WERI-Rb-1 (cell line): ENCODE data around the gene WHRN.
A peak's percentile ranks its signal among the peaks of the same experiment; 100 is the strongest.

Experiments
- DNase-seq: peaks from one replicate; pipeline ENCODE4 v3.0.0-alpha.2; 2020
- H3K27ac ChIP-seq: fragments of 250-450 bp; sonication (Bioruptor Pico); 2 replicates; pipeline ENCODE4 v1.5.1; 2020; ENCODE audit warnings: mild to moderate bottlenecking, moderate library complexity
- H3K27me3 ChIP-seq: fragments of 250-450 bp; sonication (Bioruptor Pico); 2 replicates; pipeline ENCODE4 v1.5.1; 2021; ENCODE audit warnings: mild to moderate bottlenecking, low read depth, moderate library complexity; ENCODE audit not compliant: insufficient read depth, severe bottlenecking
- H3K36me3 ChIP-seq: fragments of 250-450 bp; sonication (Bioruptor Pico); 2 replicates; pipeline ENCODE4 v1.5.1; 2020; ENCODE audit warnings: mild to moderate bottlenecking, moderate library complexity
- H3K4me3 ChIP-seq: 2 replicates; pipeline ENCODE4 v1.5.1; 2011; ENCODE audit warnings: low read depth, mild to moderate bottlenecking, control low read depth, low read length
- H3K9me3 ChIP-seq: fragments of 250-450 bp; sonication (Bioruptor Pico); 2 replicates; pipeline ENCODE4 v1.5.1; 2021; ENCODE audit warnings: mild to moderate bottlenecking, moderate library complexity; ENCODE audit not compliant: severe bottlenecking
- CTCF ChIP-seq: IDR thresholded peaks from 2 replicates; pipeline ENCODE4 v1.5.1; 2011; ENCODE audit warnings: low read depth, mild to moderate bottlenecking, control low read depth, inconsistent platforms, low read length

Gene WHRN

GRCh38 chr9:114383521-114384231 lies 121.6 kb downstream of the WHRN start:
- no peak for DNase-seq
- no peak overlapping the region for H3K4me3 ChIP-seq
- peaks cover 73% of the 10 kb centered on the region for H3K36me3 ChIP-seq
- H3K27ac ChIP-seq: peak overlapping the region; percentile 93
- peaks cover 3% of the 10 kb centered on the region for H3K9me3 ChIP-seq
- no peak for TF ChIP-seq CTCF
- H3K27me3 ChIP-seq: no peaks in the 10 kb centered on the region

GRCh38 chr9:114382699-114383520 lies 122.4 kb downstream of the WHRN start:
- peak; percentile 43 for TF ChIP-seq CTCF
- Histone ChIP-seq H3K36me3 (peaks cover 73% of the 10 kb centered on the region), H3K27ac (peak overlapping the region; percentile 93), H3K4me3 (no peak overlapping the region), H3K9me3 (peaks cover 3% of the 10 kb centered on the region), H3K27me3 (no peaks in the 10 kb centered on the region)
- DNase-seq: peak; percentile 44

- no peak overlapping the region for H3K27ac ChIP-seq
- no peaks in the 10 kb centered on the region for H3K27me3 ChIP-seq
- H3K4me3 ChIP-seq: no peak overlapping the region
- TF ChIP-seq CTCF: no peak
- no peak for DNase-seq
- H3K36me3 ChIP-seq: peaks cover 79% of the 10 kb centered on the region
- H3K9me3 ChIP-seq: no peaks in the 10 kb centered on the region
Observed at GRCh38 chr9:114378883-114379282, 126.4 kb downstream of the WHRN start.

GRCh38 chr9:114378016-114378415 lies 127.3 kb downstream of the WHRN start:
- Histone ChIP-seq H3K36me3 (peaks cover 83% of the 10 kb centered on the region), H3K27ac (no peak overlapping the region), H3K4me3 (no peak overlapping the region), H3K9me3 (no peaks in the 10 kb centered on the region), H3K27me3 (no peaks in the 10 kb centered on the region)
- no peak for TF ChIP-seq CTCF
- DNase-seq: no peak

- TF ChIP-seq CTCF: no peak
- Histone ChIP-seq H3K9me3 (no peaks in the 10 kb centered on the region), H3K36me3 (peaks cover 84% of the 10 kb centered on the region), H3K27ac (no peak overlapping the region), H3K4me3 (no peak overlapping the region), H3K27me3 (no peaks in the 10 kb centered on the region)
- DNase-seq: no peak
Observed at GRCh38 chr9:114376586-114377445, 128.5 kb downstream of the WHRN start.
